H1 (cell line): ENCODE results near the gene HMGA1. TPM values are rescaled to one million over a fixed set of nuclear protein-coding genes. Genes with fewer than 3 reads are reported as not detected.

Source experiments
- BRCA1 ChIP-seq: IDR thresholded peaks from 2 replicates; pipeline ENCODE4 v1.6.1; 2012; ENCODE audit warnings: low read depth, low read length, improper control_type of control experiment
- JUND ChIP-seq: IDR thresholded peaks from 2 replicates; pipeline ENCODE4 v1.6.1; 2011; ENCODE audit warnings: mild to moderate bottlenecking, improper control_type of control experiment, low read length
- KDM4A ChIP-seq: IDR thresholded peaks from one replicate; pipeline ENCODE4 v1.7.1; 2012; ENCODE audit warnings: low read depth, mild to moderate bottlenecking, moderate library complexity, low read length, inconsistent platforms; ENCODE audit not compliant: severe bottlenecking
- SAP30 ChIP-seq: fragments of 300-600 bp; sonication (generic); IDR thresholded peaks from 2 replicates; pipeline ENCODE4 v1.7.1; 2012; ENCODE audit warnings: low read length, moderate library complexity, mild to moderate bottlenecking, inconsistent platforms; ENCODE audit not compliant: insufficient read depth, insufficient replicate concordance
- SP4 ChIP-seq: IDR thresholded peaks from 2 replicates; pipeline ENCODE4 v1.6.1; 2012; ENCODE audit warnings: low read length, inconsistent platforms
- polyA plus RNA-seq, 7 experiments: library from polyadenylated mRNA; depleted of rRNA in 3 of 7; stranded (reverse) in 5 of 7; unstranded in 2 of 7; fragments of >200 nt in 5 of 7; fragments of 200-250 nt in 2 of 7; gene quantifications; 1 replicate in 5 of 7; 2 replicates in 1 of 7; 4 replicates in 1 of 7; pipeline versions ENCODE4 v1.2.1 to v1.2.3, GENCODE V29; 2011 to 2013; ENCODE audit warnings: missing spikeins in 2 of 7, mixed read lengths in 2 of 7
- total RNA-seq: library from RNA; stranded (reverse); fragmentation: NEBNext Ultra II Directional; extraction: Animal tissue kit (Norgen Biotek cat#: 25700); gene quantifications from 2 replicates; pipeline ENCODE4 v1.2.1, GENCODE V29; 2021

Gene HMGA1
- total and polyA plus RNA-seq, 2 of the 8 experiments (the other 6 are each of a cell fraction or from before 2014, with no cell fraction given) = 1,557 to 2,636 TPM

DNA sequence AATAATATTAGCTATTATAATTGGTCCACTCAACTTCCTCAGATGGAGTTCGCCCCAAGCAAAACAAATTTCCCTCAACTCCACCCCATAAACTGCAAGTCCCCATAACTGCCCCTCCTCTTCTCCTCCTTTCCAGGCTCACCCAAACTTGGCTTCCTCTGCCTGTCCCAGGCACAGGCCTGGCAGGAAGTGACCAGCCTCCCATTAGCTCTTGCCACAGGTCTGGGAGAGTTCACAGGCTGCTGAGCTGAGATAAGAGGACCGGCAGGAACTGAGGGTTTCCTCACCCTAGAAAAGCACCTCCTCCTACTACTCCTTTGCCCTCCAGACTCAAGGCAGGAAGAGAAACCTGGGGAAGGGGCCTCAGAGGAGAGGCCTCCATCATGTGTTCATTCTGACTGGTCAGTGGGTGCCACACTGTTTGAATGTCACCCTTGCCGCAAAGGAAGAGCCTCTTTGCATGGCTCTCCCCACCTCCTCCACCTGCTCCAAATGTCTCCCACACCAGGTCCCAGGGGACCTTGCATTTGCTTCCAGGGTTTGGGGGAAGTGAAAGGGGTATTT, 36.7 kb downstream of the HMGA1 start (continued):
- TF ChIP-seq SP4 (no peak), BRCA1 (no peak), SAP30 (no peak), JUND (no peak), KDM4A (no peak)
